Measurements from ENCODE around the gene ZNF141.
"Not testable (repeated sequence)": the region's sequence is repeated elsewhere in the genome, so short reads cannot be mapped to it uniquely, and the experiment has no call there.

ZNF141 gene

DNA sequence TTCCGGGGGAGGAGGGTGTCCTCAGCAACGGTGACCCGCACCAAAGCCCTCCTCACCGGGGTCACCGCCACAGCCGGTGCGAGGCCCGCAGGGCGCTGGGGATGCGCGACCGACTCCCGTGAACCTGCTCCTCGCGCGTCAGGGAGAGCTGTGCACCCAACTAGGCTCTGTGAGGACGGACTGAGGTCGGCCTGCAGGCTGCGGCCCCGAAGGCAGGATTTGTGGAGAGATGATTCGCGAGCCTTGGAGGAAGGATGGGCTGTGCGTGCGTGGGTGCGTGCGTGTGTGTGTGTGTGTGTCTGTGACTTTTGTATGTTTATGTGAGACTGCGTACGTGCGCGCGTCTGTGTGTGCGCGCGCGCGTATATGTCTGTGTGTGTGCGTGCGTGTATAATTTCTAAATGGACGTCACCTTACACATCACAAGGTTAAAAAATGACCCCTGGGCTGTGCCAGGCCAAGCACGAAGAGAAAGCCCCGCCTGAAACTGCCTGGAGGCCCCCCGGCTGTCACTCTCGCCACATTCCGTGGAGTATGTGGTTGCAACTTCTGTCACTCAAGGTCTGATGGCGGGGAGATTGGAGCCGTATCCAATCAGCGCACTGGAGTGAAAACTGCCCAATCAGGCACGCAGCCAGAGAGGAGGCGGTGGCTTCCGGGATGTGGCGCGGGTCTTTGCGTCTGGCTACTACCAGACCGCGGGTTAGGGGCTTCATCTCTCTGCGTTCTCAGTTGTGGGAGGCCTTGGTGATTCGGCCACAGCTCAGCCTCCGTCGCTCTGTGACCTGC, at the start of gene ZNF141:
Gene ZNF141 (plus strand): TSS at position 672 of the 789 bp plus-strand sequence. CDS start 170 bp downstream, outside the sequence.
- in situ Hi-C loops (cut with MboI; ENCODE audit: low sequenced_read_pairs): no loop called here

DNA sequence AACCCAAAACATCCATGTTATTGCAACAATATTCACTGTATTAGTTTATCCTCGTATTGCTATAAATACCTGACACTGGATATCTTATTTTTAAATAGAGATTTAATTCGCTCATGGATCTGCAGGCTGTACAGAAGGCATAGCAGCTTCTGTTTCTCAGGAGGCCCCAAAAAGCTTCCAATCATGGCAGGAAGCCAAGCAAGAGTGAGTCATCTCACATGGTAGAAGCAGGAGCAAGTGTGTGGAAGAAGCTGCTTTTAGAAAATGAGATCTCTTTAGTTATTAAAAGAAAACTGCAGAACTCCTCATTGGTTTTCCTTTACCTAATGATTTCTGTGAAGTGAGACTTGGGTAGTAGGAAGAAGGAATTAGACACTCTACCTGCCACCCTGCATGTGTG, 48.7 kb upstream of the ZNF141 start:
- in situ Hi-C loops (cut with MboI; ENCODE audit: low sequenced_read_pairs): no loop called here

DNA sequence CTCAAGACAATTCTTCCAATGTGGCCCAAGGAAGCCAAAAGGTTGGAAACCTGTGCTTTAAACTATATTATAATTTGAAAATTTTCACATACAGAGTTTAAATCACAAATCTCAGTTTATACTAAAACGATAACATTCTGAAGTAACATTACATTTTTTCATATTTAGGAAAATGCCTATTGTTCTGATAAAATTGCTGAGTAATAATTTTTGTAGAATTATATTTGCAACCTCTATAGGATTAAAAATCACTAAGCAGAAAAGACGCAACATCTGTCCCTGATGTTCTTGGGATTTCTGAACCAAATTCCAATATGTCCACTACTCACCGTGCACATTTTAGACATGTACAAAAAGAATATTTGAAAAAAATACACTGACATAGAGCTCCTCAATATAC, 42.9 kb upstream of the ZNF141 start:
- in situ Hi-C loops (cut with MboI; ENCODE audit: low sequenced_read_pairs): no loop called here

DNA sequence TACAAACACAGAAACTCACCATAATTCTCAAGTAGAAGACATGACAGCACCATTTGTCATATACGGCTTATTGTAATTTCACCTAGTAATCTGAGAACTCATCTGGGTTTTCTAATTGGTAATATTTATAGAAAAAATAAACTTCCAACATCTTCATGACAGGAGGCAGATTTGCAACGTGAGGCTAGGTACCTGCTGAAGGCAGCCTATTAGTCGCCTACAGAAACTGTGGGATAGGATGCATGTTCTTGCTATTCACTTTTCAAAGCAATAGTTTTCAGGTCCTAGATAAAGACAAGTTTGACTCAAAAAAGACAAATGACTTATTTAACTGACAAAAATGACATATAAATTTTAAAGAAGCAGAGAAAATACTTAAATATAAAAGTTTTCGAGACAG, 35.2 kb upstream of the ZNF141 start:
- in situ Hi-C loops (cut with MboI; ENCODE audit: low sequenced_read_pairs): no loop called here

DNA sequence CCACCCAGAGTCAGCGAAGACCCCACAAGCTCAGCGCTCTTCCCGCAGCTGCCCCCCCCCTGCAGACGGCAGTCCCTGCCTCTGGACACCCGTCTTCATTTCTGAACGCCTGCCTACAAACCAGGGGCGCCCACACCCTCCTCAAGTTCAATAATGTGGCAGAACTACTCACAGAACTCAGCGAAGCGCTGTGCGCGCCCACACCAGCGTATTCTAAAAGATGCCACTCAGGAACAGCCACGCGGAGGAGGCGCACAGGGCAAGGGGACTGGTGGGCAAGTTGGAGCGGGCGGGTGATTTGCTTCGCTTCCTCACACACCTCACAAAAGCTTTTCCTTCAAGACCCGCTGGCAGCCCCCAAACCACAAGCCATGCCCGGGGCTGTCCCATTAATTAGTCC, 33.1 kb upstream of the ZNF141 start:
- in situ Hi-C loops (cut with MboI; ENCODE audit: low sequenced_read_pairs): not testable (repeated sequence)

DNA sequence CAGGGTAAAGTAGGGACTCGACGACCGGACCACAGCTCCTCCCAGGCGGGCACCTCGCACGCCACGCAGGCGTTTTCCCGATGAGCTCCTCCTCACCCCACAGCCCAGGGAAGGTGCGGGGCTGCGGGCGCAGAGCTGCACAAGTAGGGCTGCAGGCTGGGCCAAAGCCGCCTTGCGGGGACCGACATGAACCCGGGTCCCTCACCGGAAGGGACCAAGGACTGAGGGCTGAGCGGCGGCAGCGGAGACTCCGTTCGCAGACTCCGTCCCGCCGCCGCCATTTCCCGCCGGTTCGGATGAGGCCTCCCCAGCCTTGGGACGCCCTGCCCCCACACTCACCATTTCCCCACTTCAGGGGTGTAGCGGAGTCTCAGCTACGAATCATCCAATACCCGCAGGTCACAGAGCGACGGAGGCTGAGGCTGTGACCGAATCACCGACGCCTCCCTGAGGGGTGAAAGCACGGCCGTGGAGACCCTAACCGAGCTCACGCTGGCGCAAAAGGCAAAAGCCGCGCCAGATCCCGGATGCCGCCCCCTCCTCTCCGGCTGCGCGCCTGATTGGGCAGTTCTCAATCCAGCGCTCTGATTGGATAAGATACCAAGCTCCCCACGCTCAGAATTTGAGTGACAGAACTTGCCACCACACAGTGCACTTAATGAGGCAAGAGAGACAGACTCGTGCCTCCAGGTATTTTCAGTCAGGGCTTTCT, 32.5 kb upstream of the ZNF141 start, which contains the start of gene ZNF732:
Gene ZNF732 (minus strand): TSS at position 506 of the 712 bp plus-strand sequence. CDS start 164 bp downstream, at position 342.
- in situ Hi-C loops (cut with MboI; ENCODE audit: low sequenced_read_pairs): no loop called here

DNA sequence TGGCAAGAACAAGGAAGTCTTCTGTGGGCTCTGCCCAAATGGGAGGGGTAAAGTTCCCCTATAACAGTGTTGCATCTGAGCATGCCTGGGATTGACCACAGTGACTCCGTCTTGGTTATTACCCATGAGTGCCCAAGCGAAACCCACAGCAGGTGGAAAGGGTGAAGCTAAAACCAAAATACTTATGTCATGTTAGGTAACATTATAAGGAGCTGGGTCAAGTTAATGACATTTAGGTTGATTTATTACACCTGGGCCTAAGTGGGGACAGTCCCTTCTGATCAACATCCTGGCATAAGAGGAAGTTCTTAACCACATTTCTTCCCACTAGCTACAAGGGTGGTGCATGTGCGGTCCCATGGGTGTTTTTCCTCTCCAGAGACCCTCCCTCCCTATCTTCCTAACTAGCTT, 31.1 kb upstream of the ZNF141 start:
- in situ Hi-C loops (cut with MboI; ENCODE audit: low sequenced_read_pairs): no loop called here

DNA sequence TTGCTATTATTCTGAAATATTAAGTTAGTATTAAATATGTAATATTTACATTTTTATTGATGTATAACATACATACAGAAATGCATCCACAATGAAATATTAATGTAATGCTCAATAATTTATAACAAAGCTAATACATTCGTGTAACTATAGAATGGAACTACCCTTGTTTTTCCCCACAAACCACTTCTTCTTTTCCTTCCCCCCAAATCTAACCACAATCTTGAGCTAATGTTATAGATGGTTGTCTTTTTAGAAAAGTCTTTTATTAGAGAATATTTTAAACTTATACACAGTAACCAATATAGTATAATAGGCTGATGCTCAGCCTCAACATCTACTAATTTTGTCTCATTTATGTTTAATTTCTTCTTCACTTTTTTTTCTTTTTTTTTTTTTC, 27.8 kb upstream of the ZNF141 start:
- in situ Hi-C loops (cut with MboI; ENCODE audit: low sequenced_read_pairs): no loop called here

DNA sequence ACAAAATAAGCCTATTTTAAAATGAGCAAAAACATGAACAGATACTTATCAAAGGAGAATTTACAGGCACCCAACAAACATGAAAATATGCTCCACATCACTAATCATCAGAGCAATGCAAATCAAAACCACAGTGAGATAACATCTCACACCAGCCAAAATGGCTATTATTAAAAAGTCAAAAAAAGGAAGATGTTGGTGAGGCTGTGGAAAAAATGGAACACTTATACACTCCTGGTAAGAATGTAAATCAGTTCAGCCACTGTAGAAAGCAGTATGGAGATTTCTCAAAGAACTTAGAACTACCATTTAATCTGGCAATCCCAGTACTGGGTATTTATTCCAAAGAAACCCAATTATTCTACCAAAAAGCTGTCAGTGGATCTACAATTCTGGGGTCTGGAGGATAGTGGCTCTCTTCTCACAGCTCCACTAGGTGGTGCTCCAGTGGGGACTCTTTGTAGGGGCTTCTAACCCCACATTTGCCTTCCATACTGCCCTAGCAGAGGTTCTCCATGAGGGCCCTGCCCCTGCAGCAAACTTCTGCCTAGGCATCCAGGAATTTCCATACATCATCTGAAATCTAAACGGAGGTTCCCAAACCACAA, 23.2 kb upstream of the ZNF141 start:
- in situ Hi-C loops (cut with MboI; ENCODE audit: low sequenced_read_pairs): no loop called here

DNA sequence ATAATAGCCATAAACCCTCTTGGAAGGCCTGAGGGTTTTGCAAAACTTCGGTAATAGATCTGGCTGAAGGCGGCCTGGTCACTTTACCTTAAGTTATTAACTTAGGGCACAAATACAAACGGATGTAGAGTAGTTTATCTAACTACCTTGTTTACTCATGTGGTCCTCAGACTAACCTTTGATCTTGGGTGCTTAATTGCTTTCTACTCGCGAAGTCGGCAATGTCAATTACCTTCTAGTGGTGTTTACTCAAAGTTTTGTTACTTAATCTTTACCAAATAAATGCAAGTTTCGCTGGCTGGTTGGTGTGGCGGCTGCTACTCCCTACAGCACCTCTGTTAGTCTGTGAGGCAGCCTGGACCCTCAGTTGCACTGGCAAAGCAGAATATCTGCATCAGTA, 8.9 kb upstream of the ZNF141 start:
- in situ Hi-C loops (cut with MboI; ENCODE audit: low sequenced_read_pairs): no loop called here

DNA sequence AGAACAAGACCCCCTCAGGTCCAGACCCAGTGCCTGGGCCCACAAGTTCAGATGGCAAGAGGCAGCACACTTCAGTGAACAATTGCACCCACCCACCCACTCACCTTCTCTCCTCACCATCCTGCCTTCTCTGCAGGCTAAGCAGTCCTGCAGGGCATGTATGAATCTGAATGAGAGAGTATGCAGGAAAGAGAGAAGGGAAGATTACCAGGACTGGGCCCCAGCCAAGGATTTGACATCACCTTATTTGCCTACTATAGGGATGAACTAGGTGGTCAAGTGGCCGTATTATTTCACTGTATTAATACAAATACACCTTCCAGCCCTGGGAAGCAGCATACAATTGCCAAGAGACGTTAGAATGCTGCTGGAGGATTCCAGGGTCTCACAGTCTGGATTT, 2.1 kb upstream of the ZNF141 start:
- in situ Hi-C loops (cut with MboI; ENCODE audit: low sequenced_read_pairs): no loop called here

DNA sequence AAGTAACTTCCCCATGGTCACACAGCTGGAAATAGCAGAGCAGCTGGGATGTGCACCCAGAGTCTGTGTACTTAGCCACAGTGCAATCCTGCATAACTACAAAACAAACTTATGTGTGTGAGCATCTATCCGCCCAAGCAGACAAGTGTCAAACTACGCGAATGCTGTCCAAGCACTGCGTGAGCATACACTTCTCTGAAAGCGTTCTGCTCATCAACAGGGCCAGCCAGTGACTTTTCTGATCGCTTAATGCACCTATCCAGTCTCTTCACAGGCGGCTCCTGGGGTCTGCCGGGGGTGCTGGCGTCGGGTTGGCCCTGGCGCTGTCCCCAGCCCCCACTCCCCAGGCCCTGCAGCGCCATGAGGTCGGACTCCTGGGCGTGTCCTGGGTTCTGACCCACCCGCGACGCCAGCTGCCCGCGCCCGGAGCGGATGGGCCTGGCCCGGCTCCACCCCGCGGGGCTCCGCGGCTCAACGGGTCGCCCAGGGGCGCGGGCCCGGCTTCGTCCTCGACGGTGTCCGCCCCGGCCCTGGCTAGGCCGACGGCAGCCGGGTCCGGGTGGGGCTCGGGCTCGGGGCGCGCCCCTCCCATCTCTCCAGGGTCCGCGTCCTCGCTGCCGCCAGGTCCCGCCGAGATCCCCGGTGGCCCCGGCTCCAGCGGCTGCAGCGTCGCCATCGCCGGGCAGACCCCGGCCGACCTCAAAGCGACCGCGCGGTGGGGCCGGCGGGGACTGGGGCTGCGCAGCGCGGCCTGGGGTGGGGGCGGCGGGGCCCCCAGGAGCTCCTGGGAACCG, 1.3 kb upstream of the ZNF141 start:
- in situ Hi-C loops (cut with MboI; ENCODE audit: low sequenced_read_pairs): no loop called here

DNA sequence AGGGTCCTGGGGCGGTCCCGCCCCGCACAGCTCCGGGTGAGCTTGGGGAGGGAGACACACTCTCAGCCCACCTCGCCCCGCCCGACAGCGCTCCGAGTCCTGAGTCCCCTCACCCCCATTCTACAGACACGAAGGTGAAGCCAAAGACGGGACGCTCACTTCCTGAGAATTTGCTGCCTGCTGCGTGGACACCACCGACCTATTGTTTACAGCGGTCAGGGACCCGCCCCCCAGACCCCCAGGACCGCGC, 796 bp upstream of the ZNF141 start:
- in situ Hi-C loops (cut with MboI; ENCODE audit: low sequenced_read_pairs): no loop called here

DNA sequence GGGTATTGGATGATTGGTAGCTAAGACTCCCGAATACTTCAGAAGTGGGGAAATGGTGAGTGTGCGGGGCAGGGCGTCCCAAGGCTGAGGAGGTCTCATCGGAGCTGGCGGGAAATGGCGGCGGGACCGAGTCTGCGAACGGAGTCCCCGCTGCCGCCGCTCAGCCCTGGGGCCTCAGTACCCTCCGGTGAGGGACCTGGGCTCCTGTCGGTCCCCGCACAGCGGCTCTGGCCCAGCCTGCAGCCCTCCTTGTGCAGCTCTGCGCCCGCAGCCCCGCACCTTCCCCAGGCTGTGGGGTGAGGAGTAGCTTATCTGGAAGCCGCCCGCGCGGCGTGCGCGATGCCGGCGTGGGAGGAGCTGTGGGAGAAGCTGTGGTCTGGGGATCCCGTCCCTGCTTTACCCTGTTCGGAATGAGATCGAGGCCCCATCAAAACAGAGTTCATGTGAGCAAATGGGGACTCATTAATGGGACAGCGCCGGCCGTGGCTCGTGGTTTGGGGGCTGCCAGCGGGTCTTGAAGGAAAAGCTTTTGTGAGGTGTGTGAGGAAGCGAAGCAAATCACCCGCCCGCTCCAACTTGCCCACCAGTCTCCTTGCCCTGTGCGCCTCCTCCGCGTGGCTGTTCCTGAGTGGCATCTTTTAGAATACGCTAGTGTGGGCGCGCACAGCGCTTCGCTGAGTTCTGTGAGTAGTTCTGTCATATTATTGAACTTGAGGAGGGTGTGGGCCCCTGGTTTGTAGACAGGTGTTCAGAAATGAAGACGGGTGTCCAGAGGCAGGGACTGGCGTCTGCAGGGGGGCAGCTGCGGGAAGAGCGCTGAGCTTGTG, 531 bp downstream of the ZNF141 start:
- in situ Hi-C loops (cut with MboI; ENCODE audit: low sequenced_read_pairs): no loop called here

DNA sequence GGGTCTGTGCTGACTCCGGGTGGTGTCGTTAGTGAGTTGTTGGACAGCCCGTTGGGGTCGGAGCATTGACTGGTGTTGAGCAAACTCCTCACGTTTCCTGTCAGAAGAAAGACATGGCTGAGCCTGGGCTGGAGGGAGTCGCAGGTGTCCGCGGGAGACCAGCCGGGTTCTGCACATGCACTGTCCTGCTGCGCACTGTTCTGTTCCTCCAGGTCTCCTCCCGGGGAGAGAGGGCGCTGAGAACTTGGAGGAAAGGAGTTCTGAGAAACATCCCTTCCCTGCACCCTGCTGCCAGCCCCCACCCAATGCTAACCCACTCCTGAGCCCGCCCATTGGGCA, 1.1 kb downstream of the ZNF141 start:
- in situ Hi-C loops (cut with MboI; ENCODE audit: low sequenced_read_pairs): no loop called here

DNA sequence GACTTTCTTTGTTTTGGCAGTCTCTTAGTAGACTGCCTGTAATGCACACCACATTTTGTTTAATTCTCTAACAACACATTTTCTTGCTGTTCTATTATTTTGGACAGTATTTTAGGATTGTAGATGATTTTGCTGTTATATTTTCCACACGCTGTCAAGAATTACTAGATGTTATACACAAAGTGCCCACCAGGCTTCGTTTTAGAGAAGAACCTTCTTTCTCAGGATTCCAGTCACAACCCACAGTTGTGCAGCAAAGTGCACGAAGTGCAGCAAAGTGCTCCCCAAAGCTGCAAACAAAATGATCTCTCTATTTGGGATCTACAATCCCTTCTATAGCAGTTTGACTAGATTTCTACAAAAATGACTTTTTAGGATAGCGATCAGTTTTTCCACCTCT, 2.4 kb downstream of the ZNF141 start:
- in situ Hi-C loops (cut with MboI; ENCODE audit: low sequenced_read_pairs): no loop called here

DNA sequence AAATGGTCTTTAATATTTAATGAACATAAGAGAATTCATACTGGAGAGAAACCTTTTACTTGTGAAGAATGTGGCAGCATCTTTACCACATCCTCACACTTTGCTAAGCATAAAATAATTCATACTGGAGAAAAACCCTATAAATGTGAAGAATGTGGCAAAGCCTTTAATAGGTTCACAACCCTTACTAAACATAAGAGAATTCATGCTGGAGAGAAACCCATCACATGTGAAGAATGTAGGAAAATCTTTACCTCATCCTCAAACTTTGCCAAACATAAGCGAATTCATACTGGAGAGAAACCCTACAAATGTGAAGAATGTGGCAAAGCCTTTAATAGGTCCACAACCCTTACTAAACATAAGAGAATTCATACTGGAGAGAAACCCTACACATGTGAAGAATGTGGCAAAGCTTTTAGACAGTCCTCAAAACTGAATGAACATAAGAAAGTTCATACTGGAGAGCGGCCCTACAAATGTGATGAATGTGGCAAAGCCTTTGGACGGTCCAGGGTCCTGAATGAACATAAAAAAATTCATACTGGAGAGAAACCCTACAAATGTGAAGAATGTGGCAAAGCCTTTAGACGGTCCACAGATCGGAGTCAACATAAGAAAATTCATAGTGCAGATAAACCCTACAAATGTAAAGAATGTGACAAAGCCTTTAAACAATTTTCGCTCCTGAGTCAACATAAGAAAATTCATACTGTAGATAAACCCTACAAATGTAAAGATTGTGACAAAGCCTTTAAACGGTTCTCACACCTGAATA, 35.6 kb downstream of the ZNF141 start:
- in situ Hi-C loops (cut with MboI; ENCODE audit: low sequenced_read_pairs): no loop called here

DNA sequence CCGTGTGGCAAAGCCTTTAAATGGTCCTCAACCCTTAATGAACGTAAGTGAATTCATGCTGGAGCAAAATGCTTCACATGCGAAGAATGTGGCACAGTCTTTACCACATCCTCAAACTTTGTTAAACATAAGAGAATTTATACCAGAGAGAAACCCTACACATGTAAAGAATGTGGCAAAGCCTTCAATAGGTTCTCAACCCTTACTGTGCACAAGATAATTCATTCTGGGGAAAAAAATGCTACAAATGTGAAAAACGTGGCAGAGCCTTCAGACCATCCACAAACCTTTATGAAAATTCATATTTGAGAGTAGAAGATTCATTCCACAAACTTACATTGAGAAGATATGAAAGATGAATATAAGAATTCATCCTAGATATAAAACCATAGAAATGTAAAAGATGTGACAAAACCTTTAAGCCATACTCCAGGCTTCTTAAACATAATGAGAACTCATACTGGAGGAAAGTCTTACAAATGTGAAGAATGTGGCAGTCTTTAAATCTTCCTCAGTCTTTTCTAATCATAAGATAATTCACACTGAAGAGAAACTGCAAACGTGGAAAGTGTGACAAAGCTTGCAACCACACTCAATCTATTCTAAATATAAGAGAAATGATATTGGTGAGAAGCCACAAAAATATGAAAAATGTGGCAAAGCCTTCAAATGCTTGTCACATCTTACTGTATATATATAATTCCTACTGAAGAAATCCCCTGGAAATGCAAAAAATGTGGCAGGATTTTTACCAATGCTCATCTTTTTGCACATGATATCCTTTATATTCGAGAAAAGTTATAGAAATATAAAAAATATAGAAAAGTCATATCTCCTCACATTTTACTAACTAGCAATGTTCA, 36.9 kb downstream of the ZNF141 start:
- in situ Hi-C loops (cut with MboI; ENCODE audit: low sequenced_read_pairs): no loop called here

All from HL-60/S4 treated with phorbol 12-myristate 13-acetate at 8.2 ng/mL for 4 days and 3 days (cell line).